Naive thymus-derived CD8-positive, alpha-beta T cell (primary cell): ENCODE measurements around the gene PLEKHJ1. TPM values are rescaled to one million over a fixed set of nuclear protein-coding genes. Genes with fewer than 3 reads are reported as not detected.
A peak's percentile ranks its signal among the peaks of the same experiment; 100 is the strongest.

ENCODE experiments used
- ATAC-seq, 2 donors: fragments of 150-1000 bp; cut with Tn5 transposase in 1 of 2; sonication (Bioruptor Pico), chemical (Tn5 transposase) in 1 of 2; 1 replicate in 1 of 2; 2 replicates in 1 of 2; pipeline ENCODE4 v1.10.0; 2021; ENCODE audit warnings: mild to moderate bottlenecking in 2 of 2, moderate library complexity in 2 of 2
- POLR2A ChIA-PET: fragments of 350-600 bp; sonication (Branson Sonifier 250); formaldehyde crosslinking; loops from one replicate; lab custom pipeline; 2021; ENCODE audit warnings: antibody characterized with exemption; lab: Charles Lee
- DNase-seq, 10 donors: peaks; one replicate each; pipeline versions ENCODE4 v3.0.0 to v3.0.0-alpha.2; 2020 to 2022
- H3K27ac Mint-ChIP-seq, 10 donors: one replicate each; pipeline ENCODE4 v1.8.0; 2020 to 2022; ENCODE audit warnings: mild to moderate bottlenecking in 10 of 10, mixed read lengths in 10 of 10, moderate library complexity in 4 of 10, inconsistent platforms in 1 of 10
- H3K27me3 Mint-ChIP-seq, 5 donors: one replicate each; pipeline ENCODE4 v1.8.0; 2021 to 2022; ENCODE audit warnings: mixed read lengths in 5 of 5
- H3K36me3 Mint-ChIP-seq, 3 donors: one replicate each; pipeline ENCODE4 v1.8.0; 2020 to 2022; ENCODE audit warnings: mixed read lengths in 3 of 3, mild to moderate bottlenecking in 2 of 3, inconsistent platforms in 1 of 3
- H3K4me1 Mint-ChIP-seq, 4 donors: one replicate each; pipeline ENCODE4 v1.8.0; 2021 to 2022; ENCODE audit warnings: mixed read lengths in 4 of 4
- H3K4me3 Mint-ChIP-seq, 10 donors: one replicate each; pipeline ENCODE4 v1.8.0; 2020 to 2022; ENCODE audit warnings: mild to moderate bottlenecking in 10 of 10, mixed read lengths in 10 of 10, moderate library complexity in 6 of 10, inconsistent platforms in 1 of 10
- H3K9me3 Mint-ChIP-seq, 9 donors: one replicate each; pipeline ENCODE4 v1.8.0; 2020 to 2022; ENCODE audit warnings: mixed read lengths in 9 of 9, mild to moderate bottlenecking in 3 of 9, inconsistent platforms in 1 of 9, moderate library complexity in 1 of 9
- polyA plus RNA-seq, 3 donors: library from polyadenylated mRNA; unstranded; fragments of 300-500 nt; fragmentation: Illumina TruSeq; gene quantifications; one replicate each; pipeline ENCODE4 v1.2.3, GENCODE V29; 2021
- total RNA-seq, 8 experiments: library from RNA in 2 of 8; stranded (reverse) in 2 of 8; gene quantifications; one replicate each; pipeline ENCODE4 v1.2.3 and lab custom pipeline; 2021 to 2026

The PLEKHJ1 gene
- total and polyA plus RNA-seq, 5 experiments from 2014 or later, result 56.7 to 106 (median 85.2) TPM

- Mint-ChIP-seq H3K4me3 (no peak overlapping the region), H3K27me3 (no peaks in the 10 kb centered on the region), H3K9me3 (no peaks in the 10 kb centered on the region), H3K27ac (no peak overlapping the region), H3K4me1 (peaks cover 0 to 11% (median 4%) of the 10 kb centered on the region in 4 donors), H3K36me3 (peaks cover 0 to 53% (median 9%) of the 10 kb centered on the region in 3 donors)
- POLR2A ChIA-PET, result no interaction called here
- DNase-seq (no peak), ATAC-seq (no peak)
Measured at GRCh38 chr19:2221250-2221831, 14.8 kb downstream of the PLEKHJ1 start.

- ATAC-seq (no peak), DNase-seq (no peak)
- no peaks in the 10 kb centered on the region for H3K27me3 Mint-ChIP-seq
- H3K36me3 Mint-ChIP-seq, result peaks cover 0 to 53% (median 9%) of the 10 kb centered on the region in 3 donors
- H3K4me1 Mint-ChIP-seq, result peaks cover 0 to 14% (median 6%) of the 10 kb centered on the region in 4 donors
- H3K4me3 Mint-ChIP-seq, result no peak overlapping the region
- POLR2A ChIA-PET, result interaction anchor here (1.9 kb wide), 1 partner anchor 9 kb away, joined by 4 read pairs; no protein-coding TSS in a partner anchor
- H3K9me3 Mint-ChIP-seq, result no peaks in the 10 kb centered on the region
- no peak overlapping the region for H3K27ac Mint-ChIP-seq
Measured at GRCh38 chr19:2219726-2220125, 16.4 kb downstream of the PLEKHJ1 start.

- Mint-ChIP-seq H3K9me3 (no peaks in the 10 kb centered on the region), H3K27me3 (no peaks in the 10 kb centered on the region), H3K27ac (no peak overlapping the region), H3K4me1 (peaks cover 0 to 4% (median 3%) of the 10 kb centered on the region in 4 donors), H3K4me3 (no peak overlapping the region), H3K36me3 (peaks cover 0 to 47% (median 9%) of the 10 kb centered on the region in 3 donors)
- no peak for DNase-seq
- ATAC-seq, result no peak
- POLR2A ChIA-PET, result interaction anchor here (1.2 kb wide), 1 partner anchor 15 kb away, joined by 4 read pairs; no protein-coding TSS in a partner anchor
Measured at GRCh38 chr19:2217591-2217990, 18.5 kb downstream of the PLEKHJ1 start.

DNA sequence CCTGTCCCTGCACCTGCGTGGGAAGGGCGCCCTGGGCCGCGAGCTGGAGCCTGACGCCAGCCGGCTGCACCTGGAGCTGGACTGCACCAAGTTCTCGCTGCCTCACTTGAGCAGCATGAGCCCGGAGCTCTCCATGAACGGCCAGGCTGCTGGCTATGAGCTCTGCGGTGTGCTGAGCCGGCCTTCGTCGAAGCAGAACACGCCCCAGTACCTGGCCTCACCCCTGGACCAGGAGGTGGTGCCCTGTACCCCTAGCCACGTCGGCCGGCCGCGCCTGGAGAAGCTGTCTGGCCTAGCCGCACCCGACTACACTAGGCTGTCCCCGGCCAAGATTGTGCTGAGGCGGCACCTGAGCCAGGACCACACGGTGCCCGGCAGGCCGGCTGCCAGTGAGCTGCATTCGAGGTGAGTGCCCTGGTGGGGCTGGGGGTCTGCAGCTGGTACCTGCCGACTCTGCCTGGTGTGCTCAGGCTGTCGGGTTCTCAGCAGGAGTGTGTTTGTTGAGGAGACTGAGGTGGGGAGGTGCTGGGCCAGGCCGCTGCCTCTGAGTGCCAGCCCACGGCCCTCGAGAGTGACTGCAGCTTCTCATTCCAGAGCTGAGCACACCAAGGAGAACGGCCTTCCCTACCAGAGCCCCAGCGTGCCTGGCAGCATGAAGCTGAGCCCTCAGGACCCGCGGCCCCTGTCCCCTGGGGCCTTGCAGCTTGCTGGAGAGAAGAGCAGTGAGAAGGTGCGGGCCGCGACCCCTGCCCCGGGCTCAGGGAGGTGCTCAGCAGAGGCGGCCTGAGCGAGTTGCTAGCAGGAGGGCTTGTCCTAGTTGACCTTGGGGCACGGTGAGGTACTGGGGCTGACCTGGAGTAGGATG is 19.5 kb downstream of the PLEKHJ1 start:
- Mint-ChIP-seq H3K27ac (peak overlapping the region in 2 of 10 donors; percentile 5 to 88), H3K27me3 (no peaks in the 10 kb centered on the region), H3K4me3 (no peak overlapping the region), H3K36me3 (peaks cover 0 to 55% (median 11%) of the 10 kb centered on the region in 3 donors), H3K4me1 (peaks cover 0 to 4% (median 3%) of the 10 kb centered on the region in 4 donors), H3K9me3 (no peaks in the 10 kb centered on the region)
- no peak for ATAC-seq
- DNase-seq, result no peak
- POLR2A ChIA-PET, result interaction anchor here (1.2 kb wide), 1 partner anchor 14 kb away, joined by 4 read pairs; no protein-coding TSS in a partner anchor

GRCh38 chr19:2215281-2215751 is 20.8 kb downstream of the PLEKHJ1 start:
- DNase-seq, result peak in 2 of 10 donors; percentile 15 to 26
- ATAC-seq, result peak; percentile 46 to 62
- H3K4me1 Mint-ChIP-seq, result peaks cover 0 to 4% (median 3%) of the 10 kb centered on the region in 4 donors
- no peaks in the 10 kb centered on the region for H3K27me3 Mint-ChIP-seq
- H3K36me3 Mint-ChIP-seq, result peaks cover 0 to 58% (median 13%) of the 10 kb centered on the region in 3 donors
- H3K27ac Mint-ChIP-seq, result peak overlapping the region in 6 of 10 donors; percentile 8 to 72 (median 50)
- POLR2A ChIA-PET, result no interaction called here
- peak overlapping the region in 5 of 10 donors; percentile 4 to 60 (median 40) for H3K4me3 Mint-ChIP-seq
- no peaks in the 10 kb centered on the region for H3K9me3 Mint-ChIP-seq

- POLR2A ChIA-PET, result no interaction called here
- ATAC-seq, result no peak
- Mint-ChIP-seq H3K4me1 (peaks cover 0 to 4% (median 3%) of the 10 kb centered on the region in 4 donors), H3K4me3 (no peak overlapping the region), H3K27me3 (no peaks in the 10 kb centered on the region), H3K9me3 (no peaks in the 10 kb centered on the region), H3K27ac (no peak overlapping the region), H3K36me3 (peaks cover 0 to 56% (median 11%) of the 10 kb centered on the region in 3 donors)
- DNase-seq, result no peak
Measured at GRCh38 chr19:2214251-2214650, 21.9 kb downstream of the PLEKHJ1 start.

DNA sequence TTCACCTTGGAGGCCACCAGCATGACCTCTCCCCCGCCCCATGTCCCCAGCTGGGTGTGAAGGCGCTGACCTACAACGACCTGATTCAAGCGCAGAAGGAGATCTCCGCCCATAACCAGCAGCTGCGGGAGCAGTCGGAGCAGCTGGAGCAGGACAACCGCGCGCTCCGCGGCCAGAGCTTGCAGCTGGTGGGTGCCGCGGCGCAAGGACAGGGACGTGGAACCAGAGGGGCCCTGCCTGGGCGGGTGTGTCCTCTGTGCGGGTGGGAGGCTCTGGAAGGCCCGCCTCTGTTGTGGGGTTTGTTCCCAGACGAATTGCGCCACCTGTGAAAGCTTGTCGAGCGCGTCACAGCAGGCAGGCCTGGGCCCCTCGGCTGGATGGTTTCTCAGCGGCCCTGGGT is 22.3 kb downstream of the PLEKHJ1 start:
- no peak for DNase-seq
- POLR2A ChIA-PET, result no interaction called here
- ATAC-seq, result no peak
- H3K27ac Mint-ChIP-seq, result no peak overlapping the region
- no peak overlapping the region for H3K4me3 Mint-ChIP-seq
- H3K36me3 Mint-ChIP-seq, result peaks cover 0 to 56% (median 8%) of the 10 kb centered on the region in 3 donors
- no peaks in the 10 kb centered on the region for H3K27me3 Mint-ChIP-seq
- no peaks in the 10 kb centered on the region for H3K9me3 Mint-ChIP-seq
- peaks cover 0 to 4% (median 3%) of the 10 kb centered on the region in 4 donors for H3K4me1 Mint-ChIP-seq

GRCh38 chr19:2212861-2213711 is 23.0 kb downstream of the PLEKHJ1 start:
- Mint-ChIP-seq H3K4me1 (peaks cover 0 to 4% (median 3%) of the 10 kb centered on the region in 4 donors), H3K27ac (no peak overlapping the region), H3K9me3 (no peaks in the 10 kb centered on the region), H3K4me3 (no peak overlapping the region), H3K27me3 (no peaks in the 10 kb centered on the region), H3K36me3 (peaks cover 0 to 54% (median 8%) of the 10 kb centered on the region in 3 donors)
- DNase-seq (no peak), ATAC-seq (no peak)
- POLR2A ChIA-PET, result no interaction called here

- Mint-ChIP-seq H3K4me1 (peaks cover 0 to 4% (median 2%) of the 10 kb centered on the region in 4 donors), H3K27ac (no peak overlapping the region), H3K4me3 (no peak overlapping the region), H3K9me3 (no peaks in the 10 kb centered on the region), H3K36me3 (peaks cover 0 to 46% (median 4%) of the 10 kb centered on the region in 3 donors), H3K27me3 (no peaks in the 10 kb centered on the region)
- POLR2A ChIA-PET, result no interaction called here
- no peak for ATAC-seq
- DNase-seq, result no peak
Measured at GRCh38 chr19:2210987-2211740, 25.0 kb downstream of the PLEKHJ1 start.

- Mint-ChIP-seq H3K4me3 (no peak overlapping the region), H3K27me3 (no peaks in the 10 kb centered on the region), H3K36me3 (peaks cover 0 to 42% (median 5%) of the 10 kb centered on the region in 3 donors), H3K27ac (peak overlapping the region in 1 of 10 donors; percentile 11), H3K4me1 (peaks cover 0 to 5% (median 0%) of the 10 kb centered on the region in 4 donors), H3K9me3 (no peaks in the 10 kb centered on the region)
- DNase-seq (no peak), ATAC-seq (no peak)
- POLR2A ChIA-PET, result no interaction called here
Measured at GRCh38 chr19:2210206-2210605, 25.9 kb downstream of the PLEKHJ1 start.

DNA sequence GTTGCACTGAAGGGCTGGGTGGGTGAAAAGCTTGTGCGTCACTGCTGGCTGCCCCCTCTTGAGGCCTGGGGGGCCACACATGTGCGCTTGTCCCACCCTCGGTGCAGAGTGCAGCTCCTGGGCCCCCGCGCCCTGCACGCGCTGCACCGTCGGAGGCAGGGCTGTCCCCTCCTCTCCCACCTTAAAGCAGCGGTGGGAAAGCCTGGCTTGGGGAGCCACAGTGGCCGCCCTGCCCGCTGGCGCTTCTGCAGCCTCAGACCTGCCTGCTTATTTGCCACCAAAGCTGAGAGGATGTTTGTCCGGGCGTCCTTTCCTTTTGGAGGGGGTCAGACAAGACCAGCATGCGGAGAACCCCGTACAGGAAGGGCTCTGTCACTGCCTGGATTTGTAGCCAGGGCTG is 26.7 kb downstream of the PLEKHJ1 start:
- Mint-ChIP-seq H3K4me3 (no peak overlapping the region), H3K36me3 (peaks cover 0 to 40% (median 5%) of the 10 kb centered on the region in 3 donors), H3K27ac (no peak overlapping the region), H3K27me3 (no peaks in the 10 kb centered on the region), H3K9me3 (no peaks in the 10 kb centered on the region), H3K4me1 (peaks cover 0 to 2% (median under 1%) of the 10 kb centered on the region in 4 donors)
- ATAC-seq (no peak), DNase-seq (no peak)
- POLR2A ChIA-PET, result no interaction called here
